HG02678 (cell line): ENCODE results near the gene POLR2J3.
"Not testable (repeated sequence)": the region's sequence is repeated elsewhere in the genome, so short reads cannot be mapped to it uniquely, and the experiment has no call there.

Experiments used
- ATAC-seq: cut with Tn5 transposase; IDR thresholded peaks from one replicate; pipeline ENCODE4 v1.9.1; 2021; ENCODE audit warnings: mild to moderate bottlenecking, moderate library complexity; ENCODE audit not compliant: unreplicated experiment

Gene POLR2J3

GRCh38 chr7:102524803-102525202 is 47.6 kb downstream of the POLR2J3 start:
- ATAC-seq = not testable (repeated sequence)

GRCh38 chr7:102520797-102521196 is 51.6 kb downstream of the POLR2J3 start:
- ATAC-seq = not testable (repeated sequence)

- ATAC-seq = peak; percentile 72
These were observed 54.7 kb downstream of the POLR2J3 start, which contains the start of gene RASA4B for GRCh38 chr7:102517550-102518147. Gene RASA4B (minus strand): TSS chr7:102517777. CDS start chr7:102517710, 67 bp downstream.
